ENCODE data around the gene CFAP70. TPM values are rescaled to one million over a fixed set of nuclear protein-coding genes. Genes with fewer than 3 reads are reported as not detected.

CFAP70 gene
- 1.2 and 1.3 TPM in 2 replicates for total RNA-seq

GRCh38 chr10:73358331-73359279 is at the start of gene CFAP70:
CFAP70 (minus strand) TSS chr10:73358864; CDS start chr10:73354796, 4,068 bp downstream.

GRCh38 chr10:73252445-73253224 is 106.0 kb downstream of the CFAP70 start, which contains the start of gene MRPS16:
MRPS16 (minus strand) TSS chr10:73252644; CDS start chr10:73252482, 162 bp downstream.

GRCh38 chr10:73246646-73247508 is 111.8 kb downstream of the CFAP70 start, which contains the start of gene DNAJC9:
DNAJC9 (minus strand) TSS chr10:73247255; CDS start chr10:73247189, 66 bp downstream.

Small RNAs within 50 kb of the gene (small RNA-seq; reads per million reads assigned to genes)
- gene RF00019 = not detected
- gene RNU6-833P = not detected

Other genes with a start within 250 kb of the CFAP70 start
- 0.97 and 1.6 TPM in 2 replicates for gene NUDT13, start 248.4 kb downstream of the CFAP70 start, total RNA-seq
- gene ECD, start 190.9 kb downstream of the CFAP70 start, total RNA-seq = 30.6 and 32.1 TPM in 2 replicates
- 29.9 and 38.3 TPM in 2 replicates for gene FAM149B1, start 190.7 kb downstream of the CFAP70 start, total RNA-seq
- gene DNAJC9, start 111.6 kb downstream of the CFAP70 start, total RNA-seq = 8.5 and 11.5 TPM in 2 replicates
- gene MRPS16, start 106.2 kb downstream of the CFAP70 start, total RNA-seq = 72.9 and 74.6 TPM in 2 replicates
- gene ANXA7, start 55.2 kb upstream of the CFAP70 start, total RNA-seq = 109 and 125 TPM in 2 replicates
- 2.9 TPM in 2 replicates for gene MSS51, start 74.7 kb upstream of the CFAP70 start, total RNA-seq
- gene PPP3CB, start 137.2 kb upstream of the CFAP70 start, total RNA-seq = 32.7 and 37.0 TPM in 2 replicates
- 8.6 and 11.5 TPM in 2 replicates for gene USP54, start 232.5 kb upstream of the CFAP70 start, total RNA-seq

Data from hair follicle dermal papilla cell (primary cell).